22Rv1 (cell line): ENCODE data around the gene UHRF1.

Experiments used
- H3K27ac ChIP-seq: fragments of 450-650 bp; 2 replicates; pipeline ENCODE4 v1.5.1; 2017
- ZFX ChIP-seq: fragments of 450-650 bp; IDR thresholded peaks from 2 replicates; pipeline ENCODE4 v1.6.1; 2017; ENCODE audit warnings: antibody characterized with exemption, borderline replicate concordance
- TF ChIP-seq, protein P1 (sequence below): fragments of 450-650 bp; IDR thresholded peaks from 2 replicates; pipeline ENCODE4 v1.5.1; 2017; ENCODE audit warnings: mild to moderate bottlenecking

Gene UHRF1

DNA sequence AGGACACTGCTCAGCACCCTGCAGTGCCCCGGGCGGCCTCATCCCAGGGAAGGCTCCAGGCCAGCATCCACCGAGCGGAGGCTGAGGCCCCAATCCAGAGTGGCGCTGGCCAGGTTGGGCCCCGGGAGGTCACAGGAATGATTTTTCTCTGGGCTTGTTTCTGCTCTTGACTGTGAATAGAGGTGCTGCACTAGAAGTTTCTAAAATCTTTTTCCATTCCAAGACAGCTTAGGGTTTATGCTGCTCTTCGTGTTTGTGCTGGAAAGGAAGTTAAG, 74.7 kb downstream of the UHRF1 start:
- TF ChIP-seq, protein P1, sequence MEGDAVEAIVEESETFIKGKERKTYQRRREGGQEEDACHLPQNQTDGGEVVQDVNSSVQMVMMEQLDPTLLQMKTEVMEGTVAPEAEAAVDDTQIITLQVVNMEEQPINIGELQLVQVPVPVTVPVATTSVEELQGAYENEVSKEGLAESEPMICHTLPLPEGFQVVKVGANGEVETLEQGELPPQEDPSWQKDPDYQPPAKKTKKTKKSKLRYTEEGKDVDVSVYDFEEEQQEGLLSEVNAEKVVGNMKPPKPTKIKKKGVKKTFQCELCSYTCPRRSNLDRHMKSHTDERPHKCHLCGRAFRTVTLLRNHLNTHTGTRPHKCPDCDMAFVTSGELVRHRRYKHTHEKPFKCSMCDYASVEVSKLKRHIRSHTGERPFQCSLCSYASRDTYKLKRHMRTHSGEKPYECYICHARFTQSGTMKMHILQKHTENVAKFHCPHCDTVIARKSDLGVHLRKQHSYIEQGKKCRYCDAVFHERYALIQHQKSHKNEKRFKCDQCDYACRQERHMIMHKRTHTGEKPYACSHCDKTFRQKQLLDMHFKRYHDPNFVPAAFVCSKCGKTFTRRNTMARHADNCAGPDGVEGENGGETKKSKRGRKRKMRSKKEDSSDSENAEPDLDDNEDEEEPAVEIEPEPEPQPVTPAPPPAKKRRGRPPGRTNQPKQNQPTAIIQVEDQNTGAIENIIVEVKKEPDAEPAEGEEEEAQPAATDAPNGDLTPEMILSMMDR: no peak
- no peak for TF ChIP-seq ZFX

DNA sequence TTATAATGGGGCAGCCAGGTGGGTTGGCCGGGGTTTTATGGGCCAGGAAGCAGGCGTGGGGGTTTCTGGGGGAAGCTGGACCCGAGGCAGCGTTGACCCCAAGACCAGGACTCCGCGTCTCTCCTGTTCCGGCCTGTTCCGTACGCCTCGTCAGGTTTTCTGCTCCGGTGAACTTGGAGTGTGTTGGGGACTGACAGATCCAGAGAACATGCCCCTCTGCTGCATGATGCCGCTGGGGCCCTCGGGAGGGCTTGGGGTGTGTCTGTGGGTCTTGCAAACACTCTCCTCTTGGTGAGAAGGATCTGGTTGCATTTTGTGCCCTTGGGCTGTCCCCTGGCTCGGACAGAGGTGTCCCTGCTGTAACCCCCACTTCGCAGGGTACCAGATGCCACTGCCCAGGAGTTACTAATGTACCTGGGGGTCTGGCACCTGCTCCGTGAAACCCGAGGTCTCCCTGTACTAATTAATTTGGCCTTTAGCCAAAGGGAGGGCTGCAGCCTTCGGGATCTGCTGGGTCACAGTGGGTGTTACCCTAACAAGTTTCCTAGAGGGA, 75.2 kb downstream of the UHRF1 start:
- no peak for TF ChIP-seq ZFX
- TF ChIP-seq, protein P1: no peak
- no peak overlapping the region for H3K27ac ChIP-seq

More for the DNA sequence above, 74.7 kb downstream of the UHRF1 start:
- no peak overlapping the region for H3K27ac ChIP-seq

DNA sequence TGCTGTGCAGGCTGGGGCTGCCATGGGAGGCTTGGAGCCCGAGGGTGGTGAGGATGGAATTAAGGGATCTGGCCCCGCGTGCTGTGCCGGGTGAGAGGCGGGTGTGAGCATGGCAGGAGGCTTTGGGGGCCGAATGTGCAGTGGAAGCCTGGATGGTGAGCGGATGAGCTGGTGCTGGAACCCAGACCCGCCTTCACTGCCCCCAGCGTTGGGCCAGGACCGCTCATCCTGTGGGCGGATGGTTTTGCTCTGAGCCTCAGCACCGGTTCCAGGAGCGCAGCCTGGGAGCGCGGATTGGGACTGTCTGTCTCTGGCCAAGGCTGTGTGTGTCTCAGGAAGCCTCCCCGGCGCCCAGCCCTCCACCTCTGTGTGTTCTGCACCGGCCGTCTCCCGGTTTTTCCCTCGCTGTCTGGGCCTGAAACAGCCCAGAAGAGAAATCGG, 76.3 kb downstream of the UHRF1 start:
- H3K27ac ChIP-seq: no peak overlapping the region
- TF ChIP-seq, protein P1: no peak
- no peak for TF ChIP-seq ZFX

DNA sequence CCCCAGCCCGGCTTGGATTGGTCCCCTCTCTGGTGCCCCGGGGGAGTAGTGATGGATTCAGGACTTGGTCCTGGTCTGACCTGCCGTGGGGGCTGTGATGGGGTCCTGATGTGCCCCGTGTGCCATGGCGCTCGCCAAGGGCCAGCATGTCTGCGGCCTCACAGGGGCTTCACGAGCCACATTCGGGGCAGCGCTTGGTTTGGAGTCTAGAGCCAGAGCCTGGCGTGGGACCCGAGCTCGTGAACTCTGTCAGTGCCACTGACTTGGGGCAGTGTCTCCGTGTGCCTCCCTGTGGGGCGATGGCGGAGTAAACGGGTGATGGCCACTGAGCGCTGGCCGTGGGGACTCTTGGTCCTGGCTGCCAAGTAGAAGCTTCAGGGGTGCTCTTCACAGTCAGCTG, 76.8 kb downstream of the UHRF1 start:
- TF ChIP-seq, protein P1: no peak
- no peak for TF ChIP-seq ZFX
- H3K27ac ChIP-seq: no peak overlapping the region

DNA sequence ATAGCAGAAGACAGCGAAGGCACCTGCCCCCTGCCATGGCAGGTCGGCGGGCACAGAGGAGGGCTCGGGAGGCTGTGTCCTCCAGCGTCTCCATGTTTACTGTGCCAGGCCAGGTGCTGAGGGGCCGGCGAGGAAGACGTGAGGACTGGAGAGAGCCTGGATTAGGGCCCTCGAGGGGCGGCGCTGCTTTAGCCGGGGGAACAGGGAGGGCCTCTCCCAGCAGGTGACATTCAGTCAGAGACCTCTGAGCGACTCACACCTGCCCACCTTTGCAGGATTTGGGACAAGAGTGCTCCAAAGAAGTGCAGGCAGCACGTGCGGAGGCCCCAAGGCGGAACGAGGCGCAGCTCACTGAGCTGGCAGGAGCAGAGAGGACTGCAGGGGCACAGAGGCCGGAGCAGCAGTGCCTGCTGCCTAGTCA, 77.2 kb downstream of the UHRF1 start:
- TF ChIP-seq ZFX: no peak
- TF ChIP-seq, protein P1: no peak
- no peak overlapping the region for H3K27ac ChIP-seq

DNA sequence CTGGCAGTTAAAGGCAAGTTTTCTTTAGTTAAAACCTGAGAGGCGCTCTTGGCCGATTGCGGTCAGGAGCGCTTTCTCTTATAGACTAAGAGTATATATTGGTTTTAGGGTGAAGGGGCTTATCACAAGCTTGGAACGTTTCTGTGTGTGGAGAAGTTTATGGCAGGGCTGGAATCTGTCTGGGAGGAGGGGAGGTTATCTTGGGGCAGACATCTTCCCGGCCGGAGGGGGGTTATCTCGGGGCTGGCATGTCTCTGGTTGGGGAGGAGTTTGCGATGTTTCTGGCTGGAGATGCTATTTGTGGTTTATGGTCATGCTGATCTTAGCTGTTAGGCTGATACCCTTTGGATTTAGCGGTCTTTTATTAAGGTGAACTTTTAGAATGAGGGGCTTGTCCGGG, 78.0 kb downstream of the UHRF1 start:
- TF ChIP-seq ZFX: no peak
- TF ChIP-seq, protein P1: no peak

DNA sequence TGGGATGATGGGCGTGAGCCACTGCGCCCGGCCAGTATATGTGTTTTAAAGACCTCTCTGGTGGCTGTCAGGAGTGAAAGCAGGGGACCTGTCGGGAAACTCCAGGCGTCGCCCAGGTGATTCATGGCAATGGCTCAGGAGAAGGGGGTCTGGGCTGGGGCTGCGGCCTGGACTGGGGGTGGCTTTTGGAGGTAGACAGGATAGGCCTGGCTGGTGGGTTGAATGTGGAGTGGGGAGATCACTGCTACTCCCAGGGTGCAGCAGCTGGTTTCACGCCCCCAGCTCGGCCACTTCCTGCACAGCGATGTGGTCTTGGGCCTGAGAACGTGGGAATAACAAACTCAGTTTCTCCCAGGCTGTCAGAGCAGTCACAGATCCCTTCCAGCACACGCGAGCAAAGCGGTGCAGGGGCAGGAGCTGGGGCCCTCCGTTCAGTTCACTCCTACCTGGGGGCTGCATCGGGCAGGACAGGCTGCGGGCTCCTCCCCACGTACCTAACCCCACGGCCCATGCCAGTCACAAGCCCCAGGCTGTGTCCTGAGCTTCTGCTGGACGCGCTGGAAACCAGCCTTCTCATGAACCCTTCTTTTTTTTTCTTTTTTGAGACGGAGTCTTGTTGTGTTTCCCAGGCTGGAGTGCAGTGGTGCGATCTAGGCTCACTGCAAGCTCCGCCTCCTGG, 78.5 kb downstream of the UHRF1 start:
- TF ChIP-seq, protein P1: no peak
- no peak for TF ChIP-seq ZFX
- no peak overlapping the region; the same call in 1 of the 2 replicates for H3K27ac ChIP-seq

More for the DNA sequence above, 78.0 kb downstream of the UHRF1 start:
- no peak overlapping the region; the same call in 1 of the 2 replicates for H3K27ac ChIP-seq
